Stomach (tissue), 4 donors: ENCODE results near the gene TMEM8B.

Experiments used
- EP300 ChIP-seq: sonication (generic); formaldehyde crosslinking; IDR thresholded peaks from one replicate; pipeline ENCODE4 v1.6.1; 2017; ENCODE audit warnings: antibody characterized with exemption
- POLR2A ChIP-seq, 4 donors: fragments of 450-650 bp; IDR thresholded peaks; one replicate each; pipeline ENCODE4 v1.6.1; 2016; ENCODE audit warnings: antibody characterized with exemption in 4 of 4, control low read depth in 2 of 4, mild to moderate bottlenecking in 1 of 4, moderate library complexity in 1 of 4
- TF ChIP-seq, protein P1 (sequence below), 7 experiments: fragments of 450-650 bp in 4 of 7; fragments of 200-600 bp in 3 of 7; sonication (generic) in 3 of 7; IDR thresholded peaks; one replicate each; pipeline ENCODE4 v1.5.1; 2016 to 2019; ENCODE audit warnings: antibody characterized with exemption in 7 of 7, control low read depth in 2 of 7, mild to moderate bottlenecking in 1 of 7

DNA sequence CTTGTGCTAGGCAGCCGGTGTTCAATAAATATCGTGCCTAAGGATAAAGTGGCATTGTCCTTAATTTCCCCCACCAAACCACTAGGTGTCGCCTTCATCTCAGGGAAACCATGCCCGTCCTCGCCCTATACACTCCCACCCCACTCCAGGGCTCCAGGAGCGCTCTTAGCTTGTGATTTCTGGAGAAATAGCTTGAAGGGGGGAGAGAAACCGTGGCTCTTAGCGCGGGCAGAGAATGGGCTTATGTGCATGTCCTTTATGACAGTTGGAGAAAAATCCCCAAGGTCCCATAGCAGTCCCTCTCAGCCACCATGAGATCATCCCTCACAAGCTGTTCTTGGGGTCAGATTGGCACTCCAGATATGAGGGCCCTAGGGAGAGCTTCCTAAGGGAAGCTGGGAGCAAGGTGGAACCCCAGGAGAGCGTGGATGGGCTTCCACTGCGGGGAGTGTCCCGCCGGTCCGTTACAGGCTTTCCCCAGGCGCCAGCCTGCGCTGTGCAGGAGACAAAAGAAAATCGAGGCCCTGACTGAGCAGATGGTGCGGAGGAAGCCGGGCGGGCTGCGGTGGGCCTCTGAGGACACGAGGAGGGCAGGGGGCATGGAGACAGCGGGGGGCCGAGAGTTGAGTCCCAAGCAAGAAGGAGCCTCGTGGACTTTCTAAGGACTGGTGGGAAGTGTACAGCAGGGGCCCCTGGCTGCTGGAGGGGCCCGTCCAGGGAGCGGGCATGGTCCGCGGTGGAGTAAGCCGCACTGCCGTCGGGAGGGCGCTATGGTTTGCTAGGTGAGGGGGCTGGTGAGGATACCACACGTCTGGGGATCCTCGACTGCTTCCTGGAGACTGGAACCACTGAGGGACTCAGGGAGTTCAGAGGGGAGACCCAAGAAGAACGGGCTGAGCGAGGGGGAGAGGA is 38.4 kb upstream of the TMEM8B start:
- TF ChIP-seq, protein P1, sequence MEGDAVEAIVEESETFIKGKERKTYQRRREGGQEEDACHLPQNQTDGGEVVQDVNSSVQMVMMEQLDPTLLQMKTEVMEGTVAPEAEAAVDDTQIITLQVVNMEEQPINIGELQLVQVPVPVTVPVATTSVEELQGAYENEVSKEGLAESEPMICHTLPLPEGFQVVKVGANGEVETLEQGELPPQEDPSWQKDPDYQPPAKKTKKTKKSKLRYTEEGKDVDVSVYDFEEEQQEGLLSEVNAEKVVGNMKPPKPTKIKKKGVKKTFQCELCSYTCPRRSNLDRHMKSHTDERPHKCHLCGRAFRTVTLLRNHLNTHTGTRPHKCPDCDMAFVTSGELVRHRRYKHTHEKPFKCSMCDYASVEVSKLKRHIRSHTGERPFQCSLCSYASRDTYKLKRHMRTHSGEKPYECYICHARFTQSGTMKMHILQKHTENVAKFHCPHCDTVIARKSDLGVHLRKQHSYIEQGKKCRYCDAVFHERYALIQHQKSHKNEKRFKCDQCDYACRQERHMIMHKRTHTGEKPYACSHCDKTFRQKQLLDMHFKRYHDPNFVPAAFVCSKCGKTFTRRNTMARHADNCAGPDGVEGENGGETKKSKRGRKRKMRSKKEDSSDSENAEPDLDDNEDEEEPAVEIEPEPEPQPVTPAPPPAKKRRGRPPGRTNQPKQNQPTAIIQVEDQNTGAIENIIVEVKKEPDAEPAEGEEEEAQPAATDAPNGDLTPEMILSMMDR (IDR thresholded peaks at IDR 0.05) = peak in 5 of 7 experiments; percentile 80 to 95 (median 90)
- TF ChIP-seq POLR2A (IDR thresholded peaks at IDR 0.05) (no peak), EP300 (no peak)
